IMR-90 (cell line): Measurements from ENCODE around the gene ANXA4. TPM values are rescaled to one million over a fixed set of nuclear protein-coding genes. Genes with fewer than 3 reads are reported as not detected.

ENCODE experiments used
- ATAC-seq: fragments of 200-7000 bp; cut with Tn5 transposase; 2 replicates; pipeline ENCODE4 v1.9.1; 2020; ENCODE audit warnings: low read depth, mild to moderate bottlenecking, moderate library complexity
- BruUV-seq: library from RNA; stranded (reverse); fragments of 400-500 nt; replicated peaks from 2 replicates; lab custom pipeline; 2021; lab: Mats Ljungman, UMichigan
- CTCF ChIA-PET: fragments of 300-600 bp; formaldehyde crosslinking; extraction: SDS; loops from one replicate; lab custom pipeline; 2021; ENCODE audit warnings: antibody characterized with exemption; lab: Yijun Ruan, JAX
- POLR2A ChIA-PET: fragments of 300-600 bp; sonication (Branson Sonifier 250); formaldehyde crosslinking; loops from one replicate; lab custom pipeline; 2022; ENCODE audit warnings: antibody characterized with exemption; ENCODE audit not compliant: unreplicated experiment; lab: Charles Lee
- DNase-seq: peaks from one replicate; pipeline ENCODE4 v3.0.0; 2013
- H2AFZ ChIP-seq: replicated peaks from 2 replicates; pipeline ENCODE3; 2013; ENCODE audit warnings: low read length, mild to moderate bottlenecking; ENCODE audit not compliant: poor library complexity
- H2AK5ac ChIP-seq: 2 replicates; pipeline ENCODE4 v1.6.1; 2013; ENCODE audit warnings: low read depth, low read length, inconsistent platforms
- H2AK9ac ChIP-seq: replicated peaks from 2 replicates; pipeline ENCODE3; 2013; ENCODE audit warnings: mild to moderate bottlenecking, low read depth, low read length, moderate library complexity; ENCODE audit not compliant: poor library complexity
- H2BK120ac ChIP-seq: 2 replicates; pipeline ENCODE4 v1.6.1; 2013; ENCODE audit warnings: low read depth, low read length, inconsistent platforms
- H2BK15ac ChIP-seq: 3 replicates; pipeline ENCODE4 v1.6.1; 2013; ENCODE audit warnings: low read depth, low read length, inconsistent platforms
- H2BK20ac ChIP-seq: 2 replicates; pipeline ENCODE4 v1.6.1; 2013; ENCODE audit warnings: low read depth, mild to moderate bottlenecking, inconsistent platforms, low read length, moderate library complexity
- H2BK5ac ChIP-seq: 2 replicates; pipeline ENCODE4 v1.6.1; 2013; ENCODE audit warnings: mild to moderate bottlenecking, low read depth, low read length, inconsistent platforms; ENCODE audit not compliant: poor library complexity, severe bottlenecking
- H3K14ac ChIP-seq: replicated peaks from 2 replicates; pipeline ENCODE4 v1.6.1; 2013; ENCODE audit warnings: low read depth, low read length, inconsistent platforms
- H3K18ac ChIP-seq: 2 replicates; pipeline ENCODE4 v1.6.1; 2013; ENCODE audit warnings: low read depth, low read length, control low read depth
- H3K23ac ChIP-seq: 2 replicates; pipeline ENCODE4 v1.6.1; 2013; ENCODE audit warnings: low read depth, low read length, inconsistent platforms
- H3K27ac ChIP-seq: 2 replicates; pipeline ENCODE4 v1.5.1; 2013; ENCODE audit warnings: mild to moderate bottlenecking, control low read depth, low read length; ENCODE audit not compliant: insufficient read depth
- H3K27me3 ChIP-seq: 2 replicates; pipeline ENCODE4 v1.6.1; 2013; ENCODE audit warnings: low read length; ENCODE audit not compliant: control insufficient read depth, insufficient read depth
- H3K36me3 ChIP-seq: 2 replicates; pipeline ENCODE4 v1.6.1; 2013; ENCODE audit warnings: low read length, mixed read lengths; ENCODE audit not compliant: control insufficient read depth, insufficient read depth
- H3K4ac ChIP-seq: 2 replicates; pipeline ENCODE4 v1.6.1; 2013; ENCODE audit warnings: low read depth, low read length, inconsistent platforms
- H3K4me1 ChIP-seq: 2 replicates; pipeline ENCODE4 v1.6.1; 2013; ENCODE audit warnings: low read length, mixed read lengths; ENCODE audit not compliant: control insufficient read depth, insufficient read depth
- H3K4me2 ChIP-seq: 2 replicates; pipeline ENCODE4 v1.6.1; 2013; ENCODE audit warnings: low read depth, mild to moderate bottlenecking, control low read depth, low read length, moderate library complexity
- H3K4me3 ChIP-seq: 2 replicates; pipeline ENCODE4 v1.5.1; 2013; ENCODE audit warnings: low read depth, mild to moderate bottlenecking, control low read depth, low read length, moderate library complexity; ENCODE audit not compliant: insufficient read depth
- H3K56ac ChIP-seq: 2 replicates; pipeline ENCODE4 v1.6.1; 2013; ENCODE audit warnings: low read length, inconsistent platforms; ENCODE audit not compliant: insufficient read depth; ENCODE audit errors: extremely low read depth
- H3K79me1 ChIP-seq, 2 experiments: 2 replicates each; pipeline ENCODE4 v1.6.1; 2013; ENCODE audit warnings: low read length in 2 of 2, inconsistent platforms in 1 of 2, low read depth in 1 of 2
- H3K9ac ChIP-seq: 2 replicates; pipeline ENCODE4 v1.6.1; 2013; ENCODE audit warnings: low read depth, low read length, control low read depth
- H3K9me1 ChIP-seq: 2 replicates; pipeline ENCODE4 v1.6.1; 2013; ENCODE audit warnings: low read length, inconsistent platforms; ENCODE audit not compliant: insufficient read depth
- H3K9me3 ChIP-seq: 2 replicates; pipeline ENCODE4 v1.6.1; 2013; ENCODE audit warnings: low read length; ENCODE audit not compliant: control insufficient read depth, insufficient read depth
- H4K20me1 ChIP-seq: 2 replicates; pipeline ENCODE4 v1.6.1; 2013; ENCODE audit warnings: low read length, inconsistent platforms; ENCODE audit not compliant: insufficient read depth
- H4K5ac ChIP-seq: 2 replicates; pipeline ENCODE4 v1.6.1; 2013; ENCODE audit warnings: mild to moderate bottlenecking, low read depth, low read length, control low read depth
- H4K8ac ChIP-seq, 2 experiments: 2 replicates each; pipeline ENCODE4 v1.6.1; 2013; ENCODE audit warnings: low read depth in 2 of 2, low read length in 2 of 2, control low read depth in 1 of 2, inconsistent platforms in 1 of 2
- H4K91ac ChIP-seq: 2 replicates; pipeline ENCODE4 v1.6.1; 2013; ENCODE audit warnings: low read depth, low read length, inconsistent platforms; ENCODE audit not compliant: insufficient read depth
- BHLHE40 ChIP-seq: fragments of 150-350 bp; IDR thresholded peaks from 2 replicates; pipeline ENCODE4 v1.6.1; 2016; ENCODE audit warnings: mild to moderate bottlenecking, low read depth, low read length
- CHD1 ChIP-seq: IDR thresholded peaks from 2 replicates; pipeline ENCODE4 v1.6.1; 2012; ENCODE audit warnings: low read depth, low read length, improper control_type of control experiment
- FOS ChIP-seq: fragments of 150-350 bp; IDR thresholded peaks from 2 replicates; pipeline ENCODE4 v1.6.1; 2016; ENCODE audit warnings: low read depth, low read length
- MAFK ChIP-seq: IDR thresholded peaks from 2 replicates; pipeline ENCODE4 v1.6.1; 2012; ENCODE audit warnings: low read depth, low read length, improper control_type of control experiment
- MAZ ChIP-seq: IDR thresholded peaks from 2 replicates; pipeline ENCODE4 v1.6.1; 2012; ENCODE audit warnings: low read depth, mild to moderate bottlenecking, low read length, improper control_type of control experiment, moderate library complexity, borderline replicate concordance
- NFE2L2 ChIP-seq: fragments of 150-350 bp; IDR thresholded peaks from 2 replicates; pipeline ENCODE4 v1.6.1; 2016; ENCODE audit warnings: low read depth, mild to moderate bottlenecking, low read length
- POLR2A ChIP-seq: IDR thresholded peaks from 2 replicates; pipeline ENCODE4 v1.6.1; 2012; ENCODE audit warnings: mild to moderate bottlenecking, low read depth, low read length
- RAD21 ChIP-seq: IDR thresholded peaks from 2 replicates; pipeline ENCODE4 v1.6.1; 2012; ENCODE audit warnings: low read length, improper control_type of control experiment
- RCOR1 ChIP-seq: IDR thresholded peaks from 2 replicates; pipeline ENCODE4 v1.6.1; 2012; ENCODE audit warnings: mild to moderate bottlenecking, low read length, improper control_type of control experiment; ENCODE audit not compliant: insufficient replicate concordance
- RFX5 ChIP-seq: IDR thresholded peaks from 2 replicates; pipeline ENCODE4 v1.8.0; 2012; ENCODE audit warnings: low read depth, mild to moderate bottlenecking, low read length, moderate library complexity
- WGBS, 2 experiments: methylation state at CpG; one replicate each; pipeline versions ENCODE4 v1.1.5 to v1.1.7; 2013; ENCODE audit warnings: missing lambda C conversion rate in 2 of 2; ENCODE audit not compliant: insufficient read length in 1 of 2; ENCODE audit errors: extremely low coverage in 2 of 2; 5-methylcytosine and 5-hydroxymethylcytosine counted together
- dilution Hi-C: fragments of 300-500 bp; cut with HindIII; formaldehyde crosslinking; loops from one replicate; pipeline ENCODE4 v1.14.3; 2018; ENCODE audit warnings: low sequenced_read_pairs; ENCODE audit not compliant: unreplicated experiment
- in situ Hi-C: fragments of 300-500 bp; cut with MboI; formaldehyde crosslinking; loops from 3 replicates; pipeline ENCODE4 v1.14.3; 2019; ENCODE audit warnings: low sequenced_read_pairs, inconsistent platforms, mixed read lengths
- intact Hi-C: fragments of 100-400 bp; cut with micrococcal nuclease; formaldehyde crosslinking; loops from 2 replicates; pipeline ENCODE4 v1.10.0; 2022
- polyA plus RNA-seq, 3 experiments: library from polyadenylated mRNA; depleted of rRNA; stranded (reverse); fragments of >200 nt; gene quantifications; 2 replicates each; pipeline ENCODE4 v1.2.3, GENCODE V29; 2012; ENCODE audit warnings: low replicate concordance in 1 of 3
- total RNA-seq: library from RNA; depleted of rRNA; stranded (reverse); fragments of >200 nt; gene quantifications from 2 replicates; pipeline ENCODE4 v1.2.3, GENCODE V29; 2012
- TF ChIP-seq, protein P1 (sequence below): fragments of 150-350 bp; IDR thresholded peaks from 2 replicates; pipeline ENCODE4 v1.6.1; 2017; ENCODE audit warnings: mild to moderate bottlenecking, antibody characterized with exemption, low read length, low read depth
- TF ChIP-seq, protein P2 (sequence below): conservative IDR thresholded peaks from 2 replicates; pipeline ENCODE4 v1.5.1; 2012; ENCODE audit warnings: mild to moderate bottlenecking, low read depth, low read length, improper control_type of control experiment

Gene ANXA4
- total and polyA plus RNA-seq, 2 of the 4 experiments (the other 2 are of a cell fraction): 22.2 to 72.0 TPM

DNA sequence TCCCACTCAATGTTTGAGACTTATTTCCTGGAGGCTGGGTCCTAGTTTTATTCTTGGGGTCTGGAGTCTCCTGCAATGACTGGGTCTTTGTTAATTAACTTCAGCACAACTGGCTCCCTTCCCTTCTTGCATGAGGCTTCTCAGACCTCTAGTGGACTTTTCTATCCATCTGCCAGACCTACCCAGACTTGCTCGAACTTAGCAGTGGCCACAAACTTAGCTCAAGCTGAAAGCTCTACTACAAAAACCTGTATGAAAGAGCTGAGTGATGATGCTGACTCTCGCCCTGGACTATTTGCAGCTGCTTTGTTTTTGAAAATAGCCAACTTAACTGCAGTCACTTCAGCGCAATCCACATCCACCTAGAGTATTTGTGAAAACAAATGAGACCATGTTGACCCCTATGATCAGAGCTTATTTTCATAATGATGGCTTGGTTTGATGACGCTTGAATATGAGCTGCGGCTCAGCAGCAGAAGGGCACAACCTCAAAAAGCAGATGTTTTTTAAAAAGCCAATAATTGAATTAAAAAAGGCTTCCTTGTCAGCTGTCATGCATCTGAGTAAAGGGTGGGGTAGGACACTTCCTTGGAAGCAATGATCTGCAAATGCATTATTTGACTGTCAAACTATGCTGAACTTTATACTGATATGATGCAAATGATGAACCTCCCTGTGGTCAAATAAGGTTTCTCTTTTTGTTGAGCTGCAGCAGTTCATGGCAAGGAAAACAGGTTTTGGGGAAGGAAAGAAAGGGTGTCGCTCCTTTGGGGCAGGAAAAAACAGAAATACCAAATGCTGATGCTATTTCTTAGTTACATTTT lies 10.6 kb upstream of the ANXA4 start:
- Histone ChIP-seq H3K27ac (no peak overlapping the region), H3K36me3 (no peaks in the 10 kb centered on the region), H2AK9ac (no peak overlapping the region), H3K4ac (no peak overlapping the region), H2AK5ac (no peak overlapping the region), H3K18ac (no peak overlapping the region), H3K14ac (no peak overlapping the region), H2BK15ac (no peak overlapping the region), H4K20me1 (no peaks in the 10 kb centered on the region), H3K9me3 (no peaks in the 10 kb centered on the region), H3K4me2 (no peak overlapping the region), H3K27me3 (no peaks in the 10 kb centered on the region), H3K9ac (no peak overlapping the region), H2BK5ac (no peak overlapping the region), H3K9me1 (peaks cover 2% of the 10 kb centered on the region; the same call in 1 of the 2 replicates), H4K5ac (no peak overlapping the region), H3K56ac (no peak overlapping the region), H3K79me1 (no peaks in the 10 kb centered on the region), H2BK120ac (no peak overlapping the region), H3K4me1 (peaks cover 2% of the 10 kb centered on the region; the same call in 1 of the 2 replicates), H2AFZ (no peak overlapping the region), H3K23ac (no peak overlapping the region), H4K8ac (no peak overlapping the region), H3K4me3 (no peak overlapping the region), H4K91ac (no peak overlapping the region), H2BK20ac (no peak overlapping the region)
- dilution Hi-C loops: no loop called here
- intact Hi-C loops: no loop called here
- no TSS peak for BruUV-seq
- no peak for DNase-seq
- CTCF ChIA-PET: interaction anchor here (0.6 to 1.0 kb wide), 3 partner anchors 17 to 131 kb away, joined by 3 to 4 read pairs (median 4); no protein-coding TSS in a partner anchor
- whole genome bisulfite sequencing, 2 experiments: no CpG with 5 or more reads among the region's 6 CpGs
- in situ Hi-C loops: loop anchor here (25.0 kb wide), 1 partner anchor 331 kb away; no protein-coding TSS in a partner anchor
- TF ChIP-seq RCOR1 (no peak), BHLHE40 (no peak), RFX5 (no peak), MAFK (no peak), POLR2A (no peak), MAZ (no peak), NFE2L2 (no peak), RAD21 (no peak), FOS (no peak), CHD1 (no peak)
- TF ChIP-seq, protein P1, sequence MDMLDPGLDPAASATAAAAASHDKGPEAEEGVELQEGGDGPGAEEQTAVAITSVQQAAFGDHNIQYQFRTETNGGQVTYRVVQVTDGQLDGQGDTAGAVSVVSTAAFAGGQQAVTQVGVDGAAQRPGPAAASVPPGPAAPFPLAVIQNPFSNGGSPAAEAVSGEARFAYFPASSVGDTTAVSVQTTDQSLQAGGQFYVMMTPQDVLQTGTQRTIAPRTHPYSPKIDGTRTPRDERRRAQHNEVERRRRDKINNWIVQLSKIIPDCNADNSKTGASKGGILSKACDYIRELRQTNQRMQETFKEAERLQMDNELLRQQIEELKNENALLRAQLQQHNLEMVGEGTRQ: no peak
- TF ChIP-seq, protein P2, sequence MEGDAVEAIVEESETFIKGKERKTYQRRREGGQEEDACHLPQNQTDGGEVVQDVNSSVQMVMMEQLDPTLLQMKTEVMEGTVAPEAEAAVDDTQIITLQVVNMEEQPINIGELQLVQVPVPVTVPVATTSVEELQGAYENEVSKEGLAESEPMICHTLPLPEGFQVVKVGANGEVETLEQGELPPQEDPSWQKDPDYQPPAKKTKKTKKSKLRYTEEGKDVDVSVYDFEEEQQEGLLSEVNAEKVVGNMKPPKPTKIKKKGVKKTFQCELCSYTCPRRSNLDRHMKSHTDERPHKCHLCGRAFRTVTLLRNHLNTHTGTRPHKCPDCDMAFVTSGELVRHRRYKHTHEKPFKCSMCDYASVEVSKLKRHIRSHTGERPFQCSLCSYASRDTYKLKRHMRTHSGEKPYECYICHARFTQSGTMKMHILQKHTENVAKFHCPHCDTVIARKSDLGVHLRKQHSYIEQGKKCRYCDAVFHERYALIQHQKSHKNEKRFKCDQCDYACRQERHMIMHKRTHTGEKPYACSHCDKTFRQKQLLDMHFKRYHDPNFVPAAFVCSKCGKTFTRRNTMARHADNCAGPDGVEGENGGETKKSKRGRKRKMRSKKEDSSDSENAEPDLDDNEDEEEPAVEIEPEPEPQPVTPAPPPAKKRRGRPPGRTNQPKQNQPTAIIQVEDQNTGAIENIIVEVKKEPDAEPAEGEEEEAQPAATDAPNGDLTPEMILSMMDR: no peak
- POLR2A ChIA-PET: no interaction called here
- no peak for ATAC-seq
